GM19099 (cell line): ENCODE results near the gene TBRG4.

Source experiments
- POLR2A ChIP-seq: IDR thresholded peaks from 3 replicates; pipeline ENCODE4 v1.6.1; 2011; ENCODE audit warnings: low read depth; ENCODE audit not compliant: insufficient read length; ENCODE audit errors: extremely low read depth

TBRG4 gene

DNA sequence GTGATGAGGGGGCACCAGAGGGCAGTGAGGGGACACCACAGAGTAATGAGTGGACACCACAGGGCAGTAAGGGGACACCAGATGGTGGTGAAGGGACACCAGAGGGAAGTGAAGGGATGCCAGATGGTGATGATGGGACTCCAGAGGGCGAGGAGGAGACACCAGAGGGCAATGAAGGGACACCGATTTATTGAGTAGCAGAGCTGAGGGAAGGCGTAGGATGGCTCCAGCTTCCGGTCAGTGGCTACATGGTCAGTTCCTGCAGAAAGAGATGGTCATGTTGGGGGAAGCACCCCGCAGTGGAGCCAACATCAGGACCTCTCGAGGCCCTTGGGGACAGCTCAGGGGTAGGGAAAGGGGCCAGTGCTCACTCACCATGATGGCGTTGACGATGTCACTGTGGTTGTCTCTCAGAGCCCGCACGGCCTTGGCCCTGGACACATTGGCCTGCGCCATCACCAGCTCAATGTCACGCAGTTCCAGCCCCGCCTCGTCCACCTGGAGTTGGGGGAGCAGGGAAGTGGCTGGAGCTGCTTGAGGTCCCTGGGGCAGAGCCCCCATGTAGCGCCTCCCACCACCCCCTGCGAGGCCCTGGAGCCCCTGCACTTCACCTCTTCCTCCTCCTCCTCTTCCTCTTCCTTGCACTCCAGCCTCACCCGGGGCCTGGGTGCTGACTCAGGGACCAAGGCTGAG lies 31.1 kb downstream of the TBRG4 start:
- TF ChIP-seq POLR2A = no peak

DNA sequence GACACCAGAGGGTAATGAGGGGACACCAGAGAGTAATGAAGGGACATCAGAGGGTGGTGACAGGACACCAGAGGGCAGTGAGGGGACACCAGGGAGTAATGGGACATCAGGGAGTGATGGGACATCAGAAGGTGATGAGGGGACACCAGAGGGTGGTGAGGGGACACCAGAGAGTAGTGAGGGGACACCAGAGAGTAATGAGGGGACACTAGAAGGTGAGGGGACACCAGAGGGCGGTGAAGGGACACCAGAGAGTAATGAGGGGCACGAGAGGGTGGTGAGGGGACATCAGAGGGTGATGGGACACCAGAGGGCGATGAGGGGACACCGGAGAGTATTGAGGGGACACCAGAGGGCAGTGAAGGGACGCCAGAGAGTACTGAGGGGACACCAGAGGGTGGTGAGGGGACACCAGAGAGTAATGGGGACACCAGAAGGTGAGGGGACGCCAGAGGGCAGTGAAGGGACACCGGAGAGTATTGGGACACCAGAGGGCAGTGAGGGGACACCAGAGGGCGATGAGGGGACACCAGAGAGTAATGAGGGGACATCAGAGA lies 33.3 kb downstream of the TBRG4 start:
- TF ChIP-seq POLR2A = no peak

DNA sequence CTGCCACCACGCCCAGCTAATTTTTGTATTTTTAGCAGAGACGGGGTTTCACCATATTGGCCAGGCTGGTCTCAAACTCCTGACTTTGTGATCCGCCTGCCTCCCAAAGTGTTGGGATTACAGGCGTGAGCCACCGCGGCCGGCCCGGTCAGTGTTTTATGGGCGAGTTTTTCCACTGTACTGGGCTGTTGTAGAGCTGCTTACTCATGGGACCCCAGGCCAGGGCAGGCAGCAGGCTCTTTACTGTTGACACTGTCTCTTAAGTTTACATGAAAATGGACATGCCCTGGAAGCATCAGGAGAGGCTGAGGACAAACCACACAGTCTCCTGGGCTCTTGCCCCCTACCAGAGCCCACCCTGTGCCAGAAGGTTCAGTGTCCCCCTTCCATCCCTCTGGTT lies 33.9 kb downstream of the TBRG4 start:
- no peak for TF ChIP-seq POLR2A

DNA sequence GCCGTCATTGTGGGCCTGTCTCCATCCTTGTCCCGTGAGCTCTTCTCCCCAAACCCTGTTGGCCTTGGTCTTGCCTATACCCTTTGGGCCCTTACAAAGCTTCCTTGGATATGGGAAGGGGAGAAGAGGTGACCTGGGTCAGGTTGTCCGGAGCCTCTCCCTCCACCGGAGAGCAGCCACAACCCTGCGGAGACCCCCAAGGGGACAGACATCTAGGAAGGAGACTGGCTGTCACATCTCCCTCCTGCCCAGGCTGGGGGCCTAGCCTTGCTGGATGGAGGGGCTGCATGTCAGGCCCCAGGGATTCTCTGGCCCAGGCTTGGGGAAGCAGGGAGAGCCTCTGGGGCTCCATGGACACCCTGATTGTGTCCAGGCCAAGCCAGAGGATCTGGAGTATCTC lies 34.6 kb downstream of the TBRG4 start:
- no peak for TF ChIP-seq POLR2A

DNA sequence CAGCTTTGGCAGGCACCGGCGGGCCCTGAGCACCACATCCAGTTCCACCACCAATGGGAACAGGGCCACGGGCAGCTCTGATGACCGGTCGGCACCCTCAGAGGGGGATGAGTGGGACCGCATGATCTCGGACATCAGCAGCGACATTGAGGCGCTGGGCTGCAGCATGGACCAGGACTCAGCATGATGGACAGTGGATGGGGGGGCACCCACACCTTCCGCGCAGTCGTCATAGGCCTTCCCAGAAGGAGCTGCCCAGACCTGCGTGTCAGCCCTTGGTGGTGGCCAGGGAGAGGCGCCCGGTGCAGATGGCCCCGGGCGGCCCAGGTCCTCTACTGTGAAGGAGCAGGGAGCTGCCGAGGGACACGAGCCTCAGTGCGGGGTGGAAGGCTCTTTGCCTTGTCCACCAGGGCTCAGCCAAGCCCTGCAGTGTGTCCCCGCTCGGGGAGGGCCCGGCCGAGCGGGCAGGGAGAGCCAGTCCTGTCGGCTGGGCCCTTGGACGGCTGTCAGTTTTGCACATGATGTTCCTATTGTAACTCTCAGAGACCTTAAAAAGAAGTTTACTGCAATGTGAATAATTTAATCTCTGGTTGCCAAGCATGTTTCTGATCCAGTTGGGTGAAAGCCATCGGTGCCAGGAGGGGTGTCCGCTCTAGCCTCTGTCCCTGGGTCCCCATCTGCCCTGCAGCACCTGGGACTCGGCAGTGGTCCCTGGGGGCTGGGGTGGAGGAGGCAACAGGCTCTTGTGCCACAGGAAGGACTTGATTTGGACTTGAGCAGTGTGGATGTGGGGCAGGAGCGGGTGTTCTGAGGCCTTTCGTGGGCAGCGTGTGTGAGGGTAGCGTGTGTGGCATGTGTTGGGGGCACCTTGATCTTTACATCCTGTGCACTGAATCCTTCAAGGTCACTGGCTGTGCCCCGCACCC lies 35.4 kb downstream of the TBRG4 start:
- no peak for TF ChIP-seq POLR2A

DNA sequence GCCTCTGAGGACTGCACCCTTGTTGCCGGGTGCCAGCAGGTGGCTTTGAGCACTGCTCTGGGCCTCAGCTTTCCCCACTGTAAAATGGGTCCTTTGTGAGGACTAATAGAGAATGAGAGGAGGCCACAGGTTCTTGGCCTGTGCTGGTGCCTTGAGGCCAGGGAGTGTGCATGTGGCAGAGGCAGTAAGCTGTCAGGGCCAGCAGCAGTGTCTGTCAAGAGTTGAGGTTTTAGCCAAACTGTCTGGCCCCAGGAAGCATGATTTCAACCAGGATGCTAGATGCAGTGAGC lies 36.2 kb downstream of the TBRG4 start:
- no peak for TF ChIP-seq POLR2A

DNA sequence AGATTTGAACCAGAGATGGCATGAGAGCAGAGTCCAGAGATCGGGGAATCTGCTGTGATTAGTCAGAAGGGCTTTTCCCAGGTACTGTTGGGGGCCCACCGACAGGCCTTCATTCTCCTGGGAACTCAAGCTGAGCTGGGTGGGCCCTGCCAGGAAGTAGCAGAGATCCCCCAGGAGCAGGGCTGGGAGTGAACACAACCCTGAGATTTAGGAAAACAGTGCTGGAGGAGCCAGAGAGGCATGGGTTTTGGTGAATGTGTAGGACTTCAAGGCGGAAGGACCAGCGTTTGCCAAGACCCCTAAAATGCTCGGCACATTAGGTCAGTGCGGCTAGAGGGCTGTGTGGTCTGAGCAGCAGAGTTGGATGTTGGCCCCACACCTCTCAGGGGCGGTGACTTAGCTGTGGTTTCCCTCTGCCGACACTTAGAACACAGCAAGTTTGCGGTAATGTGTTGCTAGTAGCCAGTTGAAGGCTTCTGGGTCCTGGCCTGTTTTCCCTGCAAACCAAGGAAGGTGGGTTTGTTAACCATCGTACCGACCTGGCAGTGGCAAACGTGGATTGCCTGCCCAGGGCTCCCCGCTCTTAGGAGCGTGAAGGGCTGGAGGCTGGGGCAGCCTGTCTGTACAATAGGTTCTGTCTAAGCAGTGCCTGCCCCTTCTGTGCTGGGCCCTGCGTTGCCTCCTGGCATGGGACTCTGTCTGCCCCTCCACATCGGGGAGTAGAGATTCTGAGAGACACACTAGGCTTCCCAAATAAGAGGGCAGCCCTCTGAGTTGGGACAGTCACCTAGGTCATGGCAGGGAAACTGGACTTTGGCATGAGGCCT lies 36.8 kb downstream of the TBRG4 start:
- TF ChIP-seq POLR2A = no peak

DNA sequence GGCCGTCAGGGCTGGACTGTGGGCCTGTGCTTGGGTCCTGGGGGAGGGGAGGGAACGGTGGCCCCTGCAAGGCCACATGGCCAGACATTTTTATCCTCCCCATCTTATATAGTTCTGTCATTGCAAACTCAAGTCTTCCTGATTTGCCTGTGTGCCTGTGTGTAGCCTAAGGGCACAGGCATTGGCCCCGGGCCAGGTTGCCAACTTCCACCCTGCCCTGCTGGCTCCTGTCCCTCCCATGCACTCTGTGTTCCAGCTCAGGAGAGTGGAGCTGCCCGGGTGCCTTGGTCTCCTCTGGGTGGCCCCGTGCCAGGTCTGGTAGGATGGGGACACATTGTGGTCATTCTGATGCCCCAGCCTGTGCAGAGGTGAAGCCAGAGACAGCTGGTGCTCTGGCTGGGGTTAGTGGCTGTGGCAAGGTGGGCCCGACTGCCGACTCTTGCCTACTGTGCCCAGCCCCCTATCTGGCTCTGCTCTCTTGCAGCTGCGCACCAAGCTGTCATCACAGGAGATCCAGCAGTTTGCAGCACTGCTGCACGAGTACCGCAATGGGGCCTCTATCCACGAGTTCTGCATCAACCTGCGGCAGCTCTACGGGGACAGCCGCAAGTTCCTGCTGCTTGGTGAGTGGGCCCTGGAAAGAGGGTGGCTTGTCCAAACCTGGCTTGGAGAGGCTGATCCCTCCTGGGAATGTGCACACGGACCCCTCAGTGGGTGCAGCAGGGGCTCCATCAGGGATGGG lies 37.5 kb downstream of the TBRG4 start:
- no peak for TF ChIP-seq POLR2A

DNA sequence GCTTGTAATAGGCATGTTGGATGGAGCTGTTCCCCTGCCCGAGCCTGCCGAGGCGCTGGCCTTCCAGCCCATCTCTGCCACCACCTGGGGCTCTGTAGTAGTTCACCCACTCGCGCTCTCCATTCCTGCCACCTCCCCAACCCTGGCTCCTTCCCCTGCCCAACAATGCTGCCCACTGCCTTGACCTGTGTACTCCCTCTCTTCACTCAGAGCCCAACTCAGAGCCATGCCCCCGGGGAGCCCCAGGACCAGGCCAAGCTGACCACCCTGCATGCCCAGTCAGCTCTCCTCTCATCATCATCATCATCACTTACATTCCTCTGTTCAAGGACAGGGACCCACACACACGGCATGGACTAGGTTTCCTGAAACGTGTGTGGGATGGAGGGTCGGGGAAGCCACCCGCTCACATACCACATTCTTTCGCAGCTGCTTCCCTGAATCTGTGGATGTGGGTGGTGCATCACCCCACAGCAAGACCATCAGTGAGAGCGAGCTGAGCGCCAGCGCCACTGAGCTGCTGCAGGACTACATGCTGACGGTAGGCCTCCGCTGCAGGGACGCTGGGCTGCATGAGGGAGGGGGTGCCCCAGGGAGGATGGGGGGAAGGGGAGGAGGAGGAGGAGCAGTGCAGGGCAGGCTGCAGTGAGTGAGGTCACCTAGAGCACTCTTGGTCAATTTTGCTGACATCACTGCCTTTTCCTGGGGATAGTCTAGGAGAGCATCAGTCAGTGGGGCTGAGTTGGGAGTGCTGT lies 38.3 kb downstream of the TBRG4 start:
- no peak for TF ChIP-seq POLR2A

DNA sequence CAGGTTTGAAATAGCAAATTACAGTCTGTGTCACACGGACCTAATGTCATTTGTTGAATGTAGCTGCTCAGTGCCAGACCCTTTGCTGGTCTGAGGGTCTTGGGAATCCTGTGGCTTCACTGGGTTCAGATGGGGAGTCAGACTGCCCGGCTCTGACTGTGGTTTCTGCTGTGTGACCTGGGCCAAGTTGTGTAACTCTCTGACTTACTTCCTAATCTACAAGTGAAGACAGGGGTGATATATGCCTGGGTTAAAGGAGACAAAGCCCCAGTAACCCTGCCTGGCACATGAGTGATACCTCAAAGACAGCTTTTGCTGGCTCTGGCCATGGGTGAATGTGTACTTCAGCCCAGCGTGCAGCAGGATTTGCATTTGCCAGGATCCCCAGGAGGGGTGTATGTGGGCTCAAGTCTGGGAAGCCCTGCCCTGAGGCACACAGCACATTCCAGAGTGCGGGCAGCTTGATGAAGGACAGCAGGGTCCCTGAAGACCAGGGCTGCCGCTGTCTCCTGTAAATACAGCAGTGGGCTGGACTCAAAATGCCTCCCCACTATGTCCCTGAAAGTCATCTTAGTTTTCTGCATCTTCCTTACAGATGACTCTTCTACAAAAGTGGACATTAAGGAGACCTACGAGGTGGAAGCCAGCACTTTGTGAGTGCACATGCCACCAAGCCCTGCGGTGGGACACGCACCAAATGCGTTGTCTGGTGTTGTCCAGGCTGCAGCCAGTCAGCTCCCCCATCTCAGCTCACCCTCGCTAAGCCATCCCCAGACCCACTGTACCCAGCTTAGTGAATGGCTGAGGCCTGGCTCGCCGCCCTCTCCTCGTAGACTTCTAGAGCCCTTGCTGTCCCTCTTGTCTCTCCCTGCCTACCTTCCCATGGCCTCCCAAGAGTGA lies 39.1 kb downstream of the TBRG4 start:
- no peak for TF ChIP-seq POLR2A

DNA sequence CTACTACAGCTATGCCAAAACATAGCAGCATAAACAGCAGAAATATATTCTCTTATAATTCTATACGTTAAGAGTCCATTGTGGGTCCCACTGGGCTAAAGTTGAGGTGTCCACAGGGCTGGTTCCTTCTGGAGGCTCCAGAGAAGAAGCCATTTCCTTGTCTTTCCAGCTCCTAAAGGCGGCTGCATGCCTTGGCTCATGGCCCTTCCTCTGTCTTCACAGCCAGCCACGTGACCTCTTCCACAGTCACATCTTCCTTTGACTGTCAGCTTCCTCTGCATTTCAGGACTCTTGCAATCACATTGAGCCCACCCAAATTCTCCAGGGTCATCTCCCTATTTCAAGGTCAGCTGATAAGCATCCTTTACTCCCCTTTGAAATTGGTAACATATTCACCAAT lies 40.0 kb downstream of the TBRG4 start:
- no peak for TF ChIP-seq POLR2A

DNA sequence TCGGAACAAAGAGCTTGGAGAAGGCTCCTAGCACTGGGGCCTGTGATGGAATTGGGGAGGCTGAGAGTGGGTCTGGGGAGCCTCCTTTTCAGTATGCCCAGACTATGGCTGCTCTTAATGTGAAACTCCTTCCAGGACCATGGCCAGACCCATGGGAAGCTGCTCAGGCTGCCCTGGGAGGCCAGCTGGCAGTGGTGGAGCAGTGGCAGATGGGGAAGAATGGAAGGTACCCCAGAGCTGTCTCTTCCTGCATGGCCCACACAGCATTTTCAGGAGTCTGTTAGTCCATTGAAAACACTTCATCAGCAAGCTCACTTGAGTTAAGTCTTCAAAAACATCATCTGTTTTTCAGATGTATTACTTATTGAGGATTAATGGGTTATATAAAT lies 41.2 kb downstream of the TBRG4 start:
- no peak for TF ChIP-seq POLR2A
